Left lung (tissue), 10 donors: Measurements from ENCODE around the gene GPX4. TPM values are rescaled to one million over a fixed set of nuclear protein-coding genes. Genes with fewer than 3 reads are reported as not detected.
"Not testable (repeated sequence)": the region's sequence is repeated elsewhere in the genome, so short reads cannot be mapped to it uniquely, and the experiment has no call there.

Source experiments
- ATAC-seq: fragments of 200-7000 bp; cut with Tn5 transposase; one replicate; pipeline ENCODE4 v1.9.1; 2020; ENCODE audit warnings: moderate library complexity
- DNase-seq, 4 donors: peaks; one replicate each; pipeline ENCODE4 v3.0.0-alpha.2; 2013 to 2020
- H3K27ac ChIP-seq, 2 donors: fragments of 200-600 bp; sonication (generic) in 1 of 2; one replicate each; pipeline versions ENCODE4 v1.5.0 to v1.8.0; 2020 to 2021
- H3K27me3 ChIP-seq, 2 donors: fragments of 200-600 bp; sonication (generic) in 1 of 2; one replicate each; pipeline versions ENCODE4 v1.5.0 to v1.8.0; 2020 to 2021
- H3K36me3 ChIP-seq, 2 donors: fragments of 200-600 bp; sonication (generic) in 1 of 2; one replicate each; pipeline versions ENCODE4 v1.5.0 to v1.8.0; 2020 to 2021
- H3K4me1 ChIP-seq, 2 donors: fragments of 200-600 bp; one replicate each; pipeline ENCODE4 v1.8.0; 2021
- H3K4me3 ChIP-seq, 2 donors: fragments of 200-600 bp; sonication (generic) in 1 of 2; one replicate each; pipeline versions ENCODE4 v1.5.0 to v1.8.0; 2020 to 2021; ENCODE audit warnings: mild to moderate bottlenecking in 1 of 2
- H3K9me3 ChIP-seq, 2 donors: fragments of 200-600 bp; sonication (generic) in 1 of 2; one replicate each; pipeline versions ENCODE4 v1.5.0 to v1.8.0; 2020 to 2021
- intact Hi-C, 2 donors: fragments of 100-400 bp; cut with DNase I; formaldehyde crosslinking; loops; one replicate each; pipeline versions ENCODE4 v1.11.2 to v1.14.2; 2022
- polyA plus RNA-seq, 6 donors: library from polyadenylated mRNA; unstranded; fragments of 120-200 nt; gene quantifications; one replicate each; pipeline ENCODE4 v1.2.1, GENCODE V29; 2013; ENCODE audit not compliant: insufficient read length in 6 of 6
- total RNA-seq, 2 donors: library from RNA; stranded (reverse); fragmentation: NEBNext Ultra II Directional; extraction: Animal tissue kit (Norgen Biotek cat#: 25700); gene quantifications; one replicate each; pipeline ENCODE4 v1.2.1, GENCODE V29; 2021
- TF ChIP-seq, protein P1 (sequence below), 2 donors: fragments of 200-600 bp; sonication (generic) in 1 of 2; IDR thresholded peaks; one replicate each; pipeline versions ENCODE4 v1.5.0 to v1.8.0; 2021; ENCODE audit warnings: antibody characterized with exemption in 2 of 2
- donor health status: DM: no; HTN: yes; CAD: no.
- donor health status: DM: no; HTN: no; CAD: no.

The GPX4 gene
- total and polyA plus RNA-seq, 8 donors, result 146 to 365 (median 213) TPM

GRCh38 chr19:1113030-1113985 is 9.5 kb downstream of the GPX4 start:
- intact Hi-C loops, result loop anchor here in 1 of 2 donors (5.0 kb wide), 1 partner anchor 79 kb away; no protein-coding TSS in a partner anchor
- ATAC-seq (peak; percentile 92), DNase-seq (peak; percentile 86 to 97 (median 95))
- Histone ChIP-seq H3K27me3 (no peaks in the 10 kb centered on the region), H3K4me3 (no peak overlapping the region), H3K9me3 (no peaks in the 10 kb centered on the region), H3K27ac (peak overlapping the region; percentile 66 to 83), H3K4me1 (peaks cover 7 to 36% of the 10 kb centered on the region in 2 donors), H3K36me3 (peaks cover 0 to 100% of the 10 kb centered on the region in 2 donors)
- TF ChIP-seq, protein P1, sequence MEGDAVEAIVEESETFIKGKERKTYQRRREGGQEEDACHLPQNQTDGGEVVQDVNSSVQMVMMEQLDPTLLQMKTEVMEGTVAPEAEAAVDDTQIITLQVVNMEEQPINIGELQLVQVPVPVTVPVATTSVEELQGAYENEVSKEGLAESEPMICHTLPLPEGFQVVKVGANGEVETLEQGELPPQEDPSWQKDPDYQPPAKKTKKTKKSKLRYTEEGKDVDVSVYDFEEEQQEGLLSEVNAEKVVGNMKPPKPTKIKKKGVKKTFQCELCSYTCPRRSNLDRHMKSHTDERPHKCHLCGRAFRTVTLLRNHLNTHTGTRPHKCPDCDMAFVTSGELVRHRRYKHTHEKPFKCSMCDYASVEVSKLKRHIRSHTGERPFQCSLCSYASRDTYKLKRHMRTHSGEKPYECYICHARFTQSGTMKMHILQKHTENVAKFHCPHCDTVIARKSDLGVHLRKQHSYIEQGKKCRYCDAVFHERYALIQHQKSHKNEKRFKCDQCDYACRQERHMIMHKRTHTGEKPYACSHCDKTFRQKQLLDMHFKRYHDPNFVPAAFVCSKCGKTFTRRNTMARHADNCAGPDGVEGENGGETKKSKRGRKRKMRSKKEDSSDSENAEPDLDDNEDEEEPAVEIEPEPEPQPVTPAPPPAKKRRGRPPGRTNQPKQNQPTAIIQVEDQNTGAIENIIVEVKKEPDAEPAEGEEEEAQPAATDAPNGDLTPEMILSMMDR (IDR thresholded peaks at IDR 0.05), result peak; percentile 90 to 93

GRCh38 chr19:1113986-1114483 is 10.2 kb downstream of the GPX4 start:
- H3K9me3 ChIP-seq, result no peaks in the 10 kb centered on the region
- H3K36me3 ChIP-seq, result peaks cover 0 to 100% of the 10 kb centered on the region in 2 donors

GRCh38 chr19:1114728-1115127 is 10.9 kb downstream of the GPX4 start:
- H3K36me3 ChIP-seq, result peaks cover 0 to 100% of the 10 kb centered on the region in 2 donors

More at GRCh38 chr19:1113986-1114483, 10.2 kb downstream of the GPX4 start:
- DNase-seq (no peak), ATAC-seq (no peak)
- peaks cover 7 to 30% of the 10 kb centered on the region in 2 donors for H3K4me1 ChIP-seq
- intact Hi-C loops, result loop anchor here in 1 of 2 donors (5.0 kb wide), 1 partner anchor 78 kb away; no protein-coding TSS in a partner anchor
- H3K4me3 ChIP-seq, result no peak overlapping the region
- no peaks in the 10 kb centered on the region for H3K27me3 ChIP-seq
- TF ChIP-seq, protein P1 (IDR thresholded peaks at IDR 0.05), result no peak
- H3K27ac ChIP-seq, result peak overlapping the region; percentile 66 to 83

GRCh38 chr19:1115646-1116420 is 12.0 kb downstream of the GPX4 start:
- H3K27me3 ChIP-seq, result no peaks in the 10 kb centered on the region
- peaks cover 7 to 28% of the 10 kb centered on the region in 2 donors for H3K4me1 ChIP-seq
- TF ChIP-seq, protein P1 (IDR thresholded peaks at IDR 0.05), result no peak
- DNase-seq (no peak), ATAC-seq (no peak)
- H3K4me3 ChIP-seq, result no peak overlapping the region
- H3K27ac ChIP-seq, result no peak overlapping the region
- peaks cover 0 to 100% of the 10 kb centered on the region in 2 donors for H3K36me3 ChIP-seq
- intact Hi-C loops, result no loop called here
- no peaks in the 10 kb centered on the region for H3K9me3 ChIP-seq

More at GRCh38 chr19:1114728-1115127, 10.9 kb downstream of the GPX4 start:
- not testable (repeated sequence) for ATAC-seq, H3K9me3 ChIP-seq, DNase-seq, H3K4me3 ChIP-seq, H3K27me3 ChIP-seq, H3K27ac ChIP-seq
- H3K4me1 ChIP-seq, result peaks cover 7 to 28% of the 10 kb centered on the region in 2 donors
- intact Hi-C loops, result loop anchor here in 1 of 2 donors (5.0 kb wide), 1 partner anchor 78 kb away; no protein-coding TSS in a partner anchor
